B cell (primary cell): ENCODE measurements around the gene PSORS1C1.

ENCODE experiments used
- CTCF ChIP-seq: fragments of 200-600 bp; IDR thresholded peaks from one replicate; pipeline ENCODE4 v1.8.0; 2022; ENCODE audit warnings: antibody characterized with exemption, mild to moderate bottlenecking
- EZH2 ChIP-seq: IDR thresholded peaks from 2 replicates; pipeline ENCODE4 v1.6.1; 2012; ENCODE audit warnings: borderline replicate concordance, low read depth, mild to moderate bottlenecking, moderate library complexity, low read length; ENCODE audit not compliant: insufficient read depth, poor library complexity, severe bottlenecking

DNA sequence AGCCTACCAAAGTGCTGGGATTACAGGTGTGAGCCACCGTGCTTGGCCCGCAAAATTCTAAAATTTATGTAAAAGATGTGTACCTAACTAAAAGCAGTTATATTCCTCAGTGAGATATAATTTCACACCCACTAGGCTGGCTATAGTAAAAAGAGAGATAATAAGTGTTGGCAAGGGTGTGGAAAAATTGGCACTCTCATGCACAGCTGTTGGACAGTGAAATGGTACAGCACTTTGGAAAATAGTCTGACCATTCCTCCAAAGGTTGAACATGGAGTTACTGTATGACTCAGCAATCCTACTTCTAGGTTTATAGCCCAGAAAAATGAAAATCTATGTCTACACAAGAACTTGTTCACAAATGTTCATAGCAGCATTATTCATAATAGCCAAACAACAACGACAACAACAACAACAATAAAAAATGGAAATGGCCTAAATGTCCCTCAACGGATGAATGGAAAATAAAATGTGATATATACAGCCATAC is 16.1 kb upstream of the PSORS1C1 start:
- no peak for TF ChIP-seq CTCF
- no peak for TF ChIP-seq EZH2
